ENCODE results near the gene GIN1. TPM values are rescaled to one million over a fixed set of nuclear protein-coding genes. Genes with fewer than 3 reads are reported as not detected.
"Not testable (repeated sequence)": the region's sequence is repeated elsewhere in the genome, so short reads cannot be mapped to it uniquely, and the experiment has no call there.

The GIN1 gene
- total RNA-seq, 1 donor from 2014 or later, result 5.4 TPM

GRCh38 chr5:103090791-103091190 lies 29.1 kb downstream of the GIN1 start:
- no peak for DNase-seq (ENCODE audit: extremely low spot score in 2 of 2)
- no peaks in the 10 kb centered on the region for H3K4me1 ChIP-seq

GRCh38 chr5:103089272-103089671 lies 30.7 kb downstream of the GIN1 start:
- Histone ChIP-seq H3K27ac (no peak overlapping the region), H3K36me3 (peaks cover 0 to 48% of the 10 kb centered on the region in 2 donors), H3K9me3 (peaks cover 4% of the 10 kb centered on the region), H3K27me3 (no peaks in the 10 kb centered on the region), H3K4me1 (no peaks in the 10 kb centered on the region), H3K4me3 (no peak overlapping the region)
- DNase-seq (ENCODE audit: extremely low spot score in 2 of 2), result no peak
- TF ChIP-seq CTCF (IDR thresholded peaks at IDR 0.05) (no peak), POLR2AphosphoS5 (IDR thresholded peaks at IDR 0.05; ENCODE audit: insufficient read depth in 1 of 2, low read depth in 1 of 2) (no peak), POLR2A (IDR thresholded peaks at IDR 0.05) (no peak)
- intact Hi-C loops (cut with DNase I), result no loop called here

More at GRCh38 chr5:103090791-103091190, 29.1 kb downstream of the GIN1 start:
- Histone ChIP-seq H3K9me3 (no peaks in the 10 kb centered on the region), H3K4me3 (no peak overlapping the region), H3K36me3 (peaks cover 0 to 43% of the 10 kb centered on the region in 2 donors), H3K27ac (no peak overlapping the region), H3K27me3 (no peaks in the 10 kb centered on the region)
- intact Hi-C loops (cut with DNase I), result no loop called here
- TF ChIP-seq POLR2AphosphoS5 (IDR thresholded peaks at IDR 0.05; ENCODE audit: insufficient read depth in 1 of 2, low read depth in 1 of 2), result no peak

- Histone ChIP-seq H3K27ac (no peak overlapping the region), H3K4me3 (no peak overlapping the region), H3K27me3 (no peaks in the 10 kb centered on the region), H3K9me3 (peaks cover 15% of the 10 kb centered on the region), H3K36me3 (peaks cover 0 to 40% of the 10 kb centered on the region in 2 donors), H3K4me1 (no peaks in the 10 kb centered on the region)
- DNase-seq (ENCODE audit: extremely low spot score in 2 of 2), result no peak
- intact Hi-C loops (cut with DNase I), result no loop called here
- no peak for TF ChIP-seq POLR2A (IDR thresholded peaks at IDR 0.05)
Observed at GRCh38 chr5:103086547-103086946, 33.4 kb downstream of the GIN1 start.

GRCh38 chr5:103079796-103080195 lies 40.1 kb downstream of the GIN1 start:
- intact Hi-C loops (cut with DNase I), result no loop called here
- Histone ChIP-seq H3K4me1 (no peaks in the 10 kb centered on the region), H3K9me3 (peaks cover 27% of the 10 kb centered on the region), H3K4me3 (no peak overlapping the region), H3K27me3 (no peaks in the 10 kb centered on the region), H3K27ac (no peak overlapping the region), H3K36me3 (peaks cover 0 to 4% of the 10 kb centered on the region in 2 donors)
- TF ChIP-seq CTCF (IDR thresholded peaks at IDR 0.05), result no peak
- no peak for TF ChIP-seq POLR2A (IDR thresholded peaks at IDR 0.05)
- TF ChIP-seq POLR2AphosphoS5 (IDR thresholded peaks at IDR 0.05; ENCODE audit: insufficient read depth in 1 of 2, low read depth in 1 of 2), result no peak
- no peak for DNase-seq (ENCODE audit: extremely low spot score in 2 of 2)

- TF ChIP-seq POLR2AphosphoS5 (IDR thresholded peaks at IDR 0.05; ENCODE audit: insufficient read depth in 1 of 2, low read depth in 1 of 2) (no peak), CTCF (IDR thresholded peaks at IDR 0.05) (no peak), POLR2A (IDR thresholded peaks at IDR 0.05) (no peak)
- Histone ChIP-seq H3K4me3 (no peak overlapping the region), H3K36me3 (no peaks in the 10 kb centered on the region), H3K27me3 (no peaks in the 10 kb centered on the region), H3K4me1 (no peaks in the 10 kb centered on the region), H3K9me3 (peaks cover 9% of the 10 kb centered on the region), H3K27ac (no peak overlapping the region)
- intact Hi-C loops (cut with DNase I), result no loop called here
- DNase-seq (ENCODE audit: extremely low spot score in 2 of 2), result no peak
Observed at GRCh38 chr5:103075442-103075841, 44.5 kb downstream of the GIN1 start.

- H3K4me3 ChIP-seq; DNase-seq (ENCODE audit: extremely low spot score in 2 of 2); H3K9me3 ChIP-seq; intact Hi-C loops (cut with DNase I); H3K27ac ChIP-seq; H3K27me3 ChIP-seq; H3K36me3 ChIP-seq; H3K4me1 ChIP-seq: not testable (repeated sequence)
Observed at GRCh38 chr5:103073500-103073899, 46.4 kb downstream of the GIN1 start.

GRCh38 chr5:103066326-103066725 lies 53.6 kb downstream of the GIN1 start:
- Histone ChIP-seq H3K4me1 (no peaks in the 10 kb centered on the region), H3K4me3 (no peak overlapping the region), H3K9me3 (no peaks in the 10 kb centered on the region), H3K36me3 (no peaks in the 10 kb centered on the region), H3K27ac (no peak overlapping the region), H3K27me3 (no peaks in the 10 kb centered on the region)
- no peak for DNase-seq (ENCODE audit: extremely low spot score in 2 of 2)
- TF ChIP-seq POLR2AphosphoS5 (IDR thresholded peaks at IDR 0.05; ENCODE audit: insufficient read depth in 1 of 2, low read depth in 1 of 2), result no peak
- no peak for TF ChIP-seq CTCF (IDR thresholded peaks at IDR 0.05)
- no peak for TF ChIP-seq POLR2A (IDR thresholded peaks at IDR 0.05)
- intact Hi-C loops (cut with DNase I), result no loop called here

All from vagina (tissue), 2 donors.